Panc1 (cell line): ENCODE measurements around the gene MAL.

ENCODE experiments used
- POLR2AphosphoS5 ChIP-seq: IDR thresholded peaks from 2 replicates; pipeline ENCODE4 v1.6.1; 2012; ENCODE audit warnings: mild to moderate bottlenecking, low read depth, low read length, moderate library complexity
- TCF7L2 ChIP-seq: IDR thresholded peaks from 2 replicates; pipeline ENCODE4 v1.6.1; 2011; ENCODE audit warnings: mild to moderate bottlenecking, low read depth, low read length, inconsistent platforms
- TF ChIP-seq, protein P1 (sequence below): fragments of 450-650 bp; IDR thresholded peaks from 2 replicates; pipeline ENCODE4 v1.5.1; 2017; ENCODE audit warnings: mild to moderate bottlenecking

DNA sequence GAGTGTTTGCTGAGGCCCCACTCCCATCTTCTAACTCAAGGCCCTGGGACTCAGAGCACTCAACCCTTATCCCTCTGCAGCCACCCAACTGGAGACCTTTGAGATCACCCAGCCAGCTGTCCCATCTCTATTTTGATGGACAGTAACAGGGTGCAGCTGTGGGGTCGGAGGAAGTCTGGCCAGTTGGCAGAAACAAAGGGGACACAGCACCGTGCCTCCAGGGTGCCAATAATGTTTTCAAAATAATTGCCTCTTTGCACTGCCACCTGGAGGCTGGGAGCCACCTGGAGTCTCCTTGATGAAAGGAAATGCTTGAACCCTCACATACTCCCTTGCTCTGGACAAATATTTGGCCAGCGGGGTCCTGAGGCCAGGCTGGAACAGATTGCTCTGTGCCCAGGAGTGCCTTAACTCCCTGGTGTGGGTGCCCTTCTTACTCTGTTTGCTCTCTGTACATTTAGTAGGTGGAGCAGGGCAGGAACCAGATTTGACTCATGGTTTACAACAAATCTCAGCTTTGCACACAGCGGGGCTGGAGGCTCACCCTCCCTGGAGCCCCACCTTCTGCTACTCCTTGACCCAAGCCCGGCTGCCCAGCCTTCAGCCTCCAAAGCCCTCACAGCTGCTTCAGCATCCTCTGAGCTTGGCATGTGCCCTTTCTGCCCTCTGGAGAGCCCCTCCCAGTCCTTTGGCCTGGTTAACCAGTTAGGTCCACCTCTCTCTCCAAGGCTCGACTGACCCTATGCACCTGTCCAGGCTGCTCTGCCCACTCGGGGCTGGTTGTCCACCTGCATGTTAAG, 17.2 kb downstream of the MAL start:
- TF ChIP-seq, protein P1, sequence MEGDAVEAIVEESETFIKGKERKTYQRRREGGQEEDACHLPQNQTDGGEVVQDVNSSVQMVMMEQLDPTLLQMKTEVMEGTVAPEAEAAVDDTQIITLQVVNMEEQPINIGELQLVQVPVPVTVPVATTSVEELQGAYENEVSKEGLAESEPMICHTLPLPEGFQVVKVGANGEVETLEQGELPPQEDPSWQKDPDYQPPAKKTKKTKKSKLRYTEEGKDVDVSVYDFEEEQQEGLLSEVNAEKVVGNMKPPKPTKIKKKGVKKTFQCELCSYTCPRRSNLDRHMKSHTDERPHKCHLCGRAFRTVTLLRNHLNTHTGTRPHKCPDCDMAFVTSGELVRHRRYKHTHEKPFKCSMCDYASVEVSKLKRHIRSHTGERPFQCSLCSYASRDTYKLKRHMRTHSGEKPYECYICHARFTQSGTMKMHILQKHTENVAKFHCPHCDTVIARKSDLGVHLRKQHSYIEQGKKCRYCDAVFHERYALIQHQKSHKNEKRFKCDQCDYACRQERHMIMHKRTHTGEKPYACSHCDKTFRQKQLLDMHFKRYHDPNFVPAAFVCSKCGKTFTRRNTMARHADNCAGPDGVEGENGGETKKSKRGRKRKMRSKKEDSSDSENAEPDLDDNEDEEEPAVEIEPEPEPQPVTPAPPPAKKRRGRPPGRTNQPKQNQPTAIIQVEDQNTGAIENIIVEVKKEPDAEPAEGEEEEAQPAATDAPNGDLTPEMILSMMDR, result no peak
- TF ChIP-seq POLR2AphosphoS5, result no peak
- no peak for TF ChIP-seq TCF7L2
